Measurements from ENCODE around the gene ANAPC10.

- TF ChIP-seq, protein P1, sequence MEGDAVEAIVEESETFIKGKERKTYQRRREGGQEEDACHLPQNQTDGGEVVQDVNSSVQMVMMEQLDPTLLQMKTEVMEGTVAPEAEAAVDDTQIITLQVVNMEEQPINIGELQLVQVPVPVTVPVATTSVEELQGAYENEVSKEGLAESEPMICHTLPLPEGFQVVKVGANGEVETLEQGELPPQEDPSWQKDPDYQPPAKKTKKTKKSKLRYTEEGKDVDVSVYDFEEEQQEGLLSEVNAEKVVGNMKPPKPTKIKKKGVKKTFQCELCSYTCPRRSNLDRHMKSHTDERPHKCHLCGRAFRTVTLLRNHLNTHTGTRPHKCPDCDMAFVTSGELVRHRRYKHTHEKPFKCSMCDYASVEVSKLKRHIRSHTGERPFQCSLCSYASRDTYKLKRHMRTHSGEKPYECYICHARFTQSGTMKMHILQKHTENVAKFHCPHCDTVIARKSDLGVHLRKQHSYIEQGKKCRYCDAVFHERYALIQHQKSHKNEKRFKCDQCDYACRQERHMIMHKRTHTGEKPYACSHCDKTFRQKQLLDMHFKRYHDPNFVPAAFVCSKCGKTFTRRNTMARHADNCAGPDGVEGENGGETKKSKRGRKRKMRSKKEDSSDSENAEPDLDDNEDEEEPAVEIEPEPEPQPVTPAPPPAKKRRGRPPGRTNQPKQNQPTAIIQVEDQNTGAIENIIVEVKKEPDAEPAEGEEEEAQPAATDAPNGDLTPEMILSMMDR (conservative IDR thresholded peaks at IDR 0.05): no peak
- TF ChIP-seq ZFX (IDR thresholded peaks at IDR 0.05): no peak
Observed at GRCh38 chr4:145066063-145066501, 31.9 kb downstream of the ANAPC10 start.
